Lower lobe of right lung (tissue), 2 donors: ENCODE data around the gene PTGFRN. TPM values are rescaled to one million over a fixed set of nuclear protein-coding genes. Genes with fewer than 3 reads are reported as not detected.
"Not testable (repeated sequence)": the region's sequence is repeated elsewhere in the genome, so short reads cannot be mapped to it uniquely, and the experiment has no call there.

Source experiments
- ATAC-seq, 2 donors: fragments of 200-7000 bp; cut with Tn5 transposase; one replicate each; pipeline ENCODE4 v1.9.1; 2020 to 2022; ENCODE audit warnings: mild to moderate bottlenecking in 2 of 2, moderate library complexity in 2 of 2
- DNase-seq: peaks from one replicate; pipeline ENCODE4 v3.0.0-alpha.2; 2020
- H3K27ac ChIP-seq: fragments of 200-600 bp; one replicate; pipeline ENCODE4 v1.8.0; 2022
- H3K27me3 ChIP-seq: fragments of 200-600 bp; one replicate; pipeline ENCODE4 v1.8.0; 2022; ENCODE audit warnings: low read depth
- H3K36me3 ChIP-seq: fragments of 200-600 bp; one replicate; pipeline ENCODE4 v1.8.0; 2022; ENCODE audit warnings: mild to moderate bottlenecking
- H3K4me1 ChIP-seq: fragments of 200-600 bp; one replicate; pipeline ENCODE4 v1.8.0; 2022
- H3K4me3 ChIP-seq: fragments of 200-600 bp; one replicate; pipeline ENCODE4 v1.8.0; 2022; ENCODE audit warnings: mild to moderate bottlenecking
- H3K9me3 ChIP-seq: fragments of 200-600 bp; one replicate; pipeline ENCODE4 v1.8.0; 2022
- intact Hi-C: fragments of 100-400 bp; cut with DNase I; formaldehyde crosslinking; loops from one replicate; pipeline ENCODE4 v1.11.0; 2022
- total RNA-seq: library from RNA; stranded (reverse); fragmentation: NEBNext Ultra II Directional; extraction: Animal tissue kit (Norgen Biotek cat#: 25700); gene quantifications from one replicate; pipeline ENCODE4 v1.2.1, GENCODE V29; 2021
- TF ChIP-seq, protein P1 (sequence below): fragments of 200-600 bp; IDR thresholded peaks from one replicate; pipeline ENCODE4 v1.8.0; 2022; ENCODE audit warnings: antibody characterized with exemption, mild to moderate bottlenecking
- donor health status: DM: no; HTN: yes; CAD: no; lungs with severe emphysema.

The PTGFRN gene
- total RNA-seq, 1 donor from 2014 or later, result 31.1 TPM

- Histone ChIP-seq H3K27ac (no peak overlapping the region), H3K36me3 (no peaks in the 10 kb centered on the region), H3K4me1 (no peaks in the 10 kb centered on the region), H3K27me3 (no peaks in the 10 kb centered on the region), H3K9me3 (no peaks in the 10 kb centered on the region), H3K4me3 (no peak overlapping the region)
- DNase-seq, result no peak
- TF ChIP-seq, protein P1, sequence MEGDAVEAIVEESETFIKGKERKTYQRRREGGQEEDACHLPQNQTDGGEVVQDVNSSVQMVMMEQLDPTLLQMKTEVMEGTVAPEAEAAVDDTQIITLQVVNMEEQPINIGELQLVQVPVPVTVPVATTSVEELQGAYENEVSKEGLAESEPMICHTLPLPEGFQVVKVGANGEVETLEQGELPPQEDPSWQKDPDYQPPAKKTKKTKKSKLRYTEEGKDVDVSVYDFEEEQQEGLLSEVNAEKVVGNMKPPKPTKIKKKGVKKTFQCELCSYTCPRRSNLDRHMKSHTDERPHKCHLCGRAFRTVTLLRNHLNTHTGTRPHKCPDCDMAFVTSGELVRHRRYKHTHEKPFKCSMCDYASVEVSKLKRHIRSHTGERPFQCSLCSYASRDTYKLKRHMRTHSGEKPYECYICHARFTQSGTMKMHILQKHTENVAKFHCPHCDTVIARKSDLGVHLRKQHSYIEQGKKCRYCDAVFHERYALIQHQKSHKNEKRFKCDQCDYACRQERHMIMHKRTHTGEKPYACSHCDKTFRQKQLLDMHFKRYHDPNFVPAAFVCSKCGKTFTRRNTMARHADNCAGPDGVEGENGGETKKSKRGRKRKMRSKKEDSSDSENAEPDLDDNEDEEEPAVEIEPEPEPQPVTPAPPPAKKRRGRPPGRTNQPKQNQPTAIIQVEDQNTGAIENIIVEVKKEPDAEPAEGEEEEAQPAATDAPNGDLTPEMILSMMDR, result no peak
- intact Hi-C loops, result no loop called here
- no peak for ATAC-seq
Observed at GRCh38 chr1:116934586-116935207, 25.0 kb downstream of the PTGFRN start.

GRCh38 chr1:116938216-116938615 lies 28.5 kb downstream of the PTGFRN start:
- Histone ChIP-seq H3K9me3 (no peaks in the 10 kb centered on the region), H3K4me3 (no peak overlapping the region), H3K36me3 (peaks cover 6% of the 10 kb centered on the region), H3K27me3 (no peaks in the 10 kb centered on the region), H3K27ac (no peak overlapping the region), H3K4me1 (no peaks in the 10 kb centered on the region)
- TF ChIP-seq, protein P1, result no peak
- DNase-seq (no peak), ATAC-seq (no peak)
- intact Hi-C loops, result no loop called here

DNA sequence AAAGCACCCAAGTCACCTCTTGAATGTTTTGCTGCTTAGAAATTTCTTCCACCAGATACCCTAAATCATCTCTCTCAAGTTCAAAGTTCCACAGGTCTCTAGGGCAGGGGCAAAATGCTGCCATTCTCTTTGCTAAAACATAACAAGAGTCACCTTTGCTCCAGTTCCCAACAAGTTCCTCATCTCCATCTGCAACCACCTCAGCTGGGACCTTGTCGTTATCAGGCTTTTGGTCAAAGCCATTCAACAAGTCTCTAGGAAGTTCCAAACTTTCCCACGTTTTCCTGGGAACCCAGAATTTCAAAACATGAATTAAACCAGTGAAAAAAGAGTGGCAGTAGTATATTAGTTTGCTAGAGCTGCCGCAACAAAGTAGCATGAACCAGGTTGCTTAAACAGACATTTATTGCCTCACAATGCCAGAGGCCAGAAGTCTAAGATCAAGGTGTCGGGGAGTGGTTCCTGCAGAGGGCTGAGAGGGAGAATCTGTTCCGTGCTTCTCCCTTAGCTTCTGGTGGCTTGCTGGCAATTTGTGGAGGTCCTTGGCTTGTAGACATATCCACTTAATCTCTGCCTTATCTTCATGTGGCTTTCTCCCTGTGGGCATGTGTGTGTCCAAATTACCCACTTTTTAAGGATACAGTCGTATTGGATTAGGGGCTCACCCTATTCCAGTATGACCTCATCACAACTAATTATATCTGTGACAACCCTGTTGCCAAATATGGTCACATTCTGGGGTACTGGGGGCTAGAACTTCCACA lies 30.2 kb downstream of the PTGFRN start:
- DNase-seq, H3K27me3 ChIP-seq, H3K36me3 ChIP-seq, H3K9me3 ChIP-seq, intact Hi-C loops, H3K4me3 ChIP-seq, H3K27ac ChIP-seq, H3K4me1 ChIP-seq, ATAC-seq: not testable (repeated sequence)

- ATAC-seq (no peak), DNase-seq (no peak)
- TF ChIP-seq, protein P1, result no peak
- no peak overlapping the region for H3K4me3 ChIP-seq
- intact Hi-C loops, result no loop called here
- no peaks in the 10 kb centered on the region for H3K27me3 ChIP-seq
- no peaks in the 10 kb centered on the region for H3K4me1 ChIP-seq
- H3K36me3 ChIP-seq, result peaks cover 13% of the 10 kb centered on the region
- no peak overlapping the region for H3K27ac ChIP-seq
- H3K9me3 ChIP-seq, result no peaks in the 10 kb centered on the region
Observed at GRCh38 chr1:116940814-116941599, 31.3 kb downstream of the PTGFRN start.

GRCh38 chr1:116941670-116942069 lies 32.0 kb downstream of the PTGFRN start:
- H3K4me3 ChIP-seq, result no peak overlapping the region
- H3K9me3 ChIP-seq, result no peaks in the 10 kb centered on the region
- peaks cover 13% of the 10 kb centered on the region for H3K36me3 ChIP-seq
- intact Hi-C loops, result no loop called here
- H3K27me3 ChIP-seq, result no peaks in the 10 kb centered on the region
- no peak for DNase-seq
- no peak overlapping the region for H3K27ac ChIP-seq
- TF ChIP-seq, protein P1, result no peak
- no peak for ATAC-seq
- H3K4me1 ChIP-seq, result no peaks in the 10 kb centered on the region
